COLO829 (cell line): ENCODE measurements around the gene GNLY.

Experiments
- DNase-seq: peaks from one replicate; pipeline ENCODE4 v3.0.0; 2012; ENCODE audit warnings: low spot score

GNLY gene

DNA sequence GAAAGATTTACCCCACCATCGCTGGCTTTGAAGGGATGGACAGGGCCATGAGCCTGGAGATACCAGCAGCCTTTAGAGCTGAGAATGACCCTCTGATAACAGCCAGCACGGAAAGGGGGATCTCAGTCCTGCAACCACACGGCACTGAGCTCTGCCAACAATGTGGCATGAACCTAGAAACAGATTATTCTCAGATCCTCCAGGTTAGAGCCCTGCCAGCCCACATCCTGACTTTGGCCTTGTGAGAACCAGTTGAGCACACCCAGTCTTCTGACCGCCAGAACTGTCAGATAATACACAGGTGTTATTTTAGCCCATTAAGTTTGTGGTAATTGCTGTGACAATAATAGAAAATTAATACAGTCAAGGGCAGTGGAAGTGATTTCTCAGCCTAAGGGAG is 9.4 kb upstream of the GNLY start:
- no peak for DNase-seq

DNA sequence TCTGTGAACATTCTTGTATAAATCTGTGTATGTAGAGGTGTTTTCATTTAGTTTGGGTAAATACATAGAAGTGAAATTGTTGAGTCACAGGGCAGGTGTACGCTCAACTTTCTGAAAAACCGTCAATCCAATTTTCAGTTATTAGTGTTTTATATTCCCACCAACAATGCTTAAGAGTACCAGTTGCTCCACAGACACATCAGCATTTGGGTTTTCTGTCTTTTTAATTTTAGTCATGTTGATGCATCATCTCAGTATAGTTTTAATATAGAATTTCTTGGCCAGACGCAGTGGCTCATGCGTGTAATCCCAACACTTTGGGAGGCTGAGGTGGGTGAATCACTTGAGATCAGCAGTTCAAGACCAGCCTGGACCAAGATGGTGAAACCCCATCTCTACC is 3.2 kb upstream of the GNLY start:
- no peak for DNase-seq

DNA sequence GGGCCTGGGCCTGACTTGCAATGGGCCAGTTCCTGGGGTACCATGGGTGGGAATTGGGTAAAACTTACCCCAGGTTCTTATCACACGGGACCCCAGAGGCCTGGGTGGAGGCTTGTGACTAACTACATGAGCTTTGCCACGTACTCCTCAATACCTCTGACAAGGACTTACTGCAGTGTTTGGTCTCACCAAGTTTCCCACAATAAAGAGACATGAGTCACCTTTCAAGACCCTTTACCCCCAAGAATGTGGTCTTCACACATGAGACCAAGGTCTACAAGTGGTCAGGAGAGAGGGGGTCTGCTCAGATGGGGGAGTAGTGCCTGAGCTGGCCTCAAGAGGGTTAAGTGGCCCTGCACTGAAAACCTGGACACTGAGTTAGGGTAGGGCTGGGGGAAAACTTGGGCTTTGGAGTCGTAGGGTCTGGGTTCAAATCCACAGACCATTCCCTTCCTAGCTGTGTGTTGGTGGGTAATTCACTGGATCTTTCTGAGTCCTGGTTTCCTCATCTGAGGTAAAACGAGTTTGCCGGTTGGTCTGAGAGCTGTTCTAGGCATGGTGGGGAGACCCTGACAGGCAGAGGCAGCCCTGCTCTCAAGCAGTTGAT is 2.0 kb upstream of the GNLY start:
- DNase-seq: no peak

DNA sequence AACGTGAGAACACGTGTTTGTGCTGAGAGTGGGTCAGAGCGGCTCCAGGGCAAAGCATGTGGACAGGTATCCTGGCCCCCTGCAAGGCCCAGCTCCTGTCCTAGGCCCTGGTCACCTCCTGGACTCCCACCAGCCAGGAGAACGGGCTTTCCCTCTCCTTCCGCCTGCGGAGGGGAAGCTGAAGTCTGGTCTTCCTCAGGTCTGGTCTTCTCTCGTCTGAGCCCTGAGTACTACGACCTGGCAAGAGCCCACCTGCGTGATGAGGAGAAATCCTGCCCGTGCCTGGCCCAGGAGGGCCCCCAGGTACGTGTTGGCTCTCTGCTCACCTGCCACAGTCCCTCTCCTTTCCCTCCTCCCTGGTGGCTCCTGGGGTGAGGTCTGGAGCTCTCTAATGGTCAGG is 963 bp downstream of the GNLY start:
- DNase-seq: no peak

DNA sequence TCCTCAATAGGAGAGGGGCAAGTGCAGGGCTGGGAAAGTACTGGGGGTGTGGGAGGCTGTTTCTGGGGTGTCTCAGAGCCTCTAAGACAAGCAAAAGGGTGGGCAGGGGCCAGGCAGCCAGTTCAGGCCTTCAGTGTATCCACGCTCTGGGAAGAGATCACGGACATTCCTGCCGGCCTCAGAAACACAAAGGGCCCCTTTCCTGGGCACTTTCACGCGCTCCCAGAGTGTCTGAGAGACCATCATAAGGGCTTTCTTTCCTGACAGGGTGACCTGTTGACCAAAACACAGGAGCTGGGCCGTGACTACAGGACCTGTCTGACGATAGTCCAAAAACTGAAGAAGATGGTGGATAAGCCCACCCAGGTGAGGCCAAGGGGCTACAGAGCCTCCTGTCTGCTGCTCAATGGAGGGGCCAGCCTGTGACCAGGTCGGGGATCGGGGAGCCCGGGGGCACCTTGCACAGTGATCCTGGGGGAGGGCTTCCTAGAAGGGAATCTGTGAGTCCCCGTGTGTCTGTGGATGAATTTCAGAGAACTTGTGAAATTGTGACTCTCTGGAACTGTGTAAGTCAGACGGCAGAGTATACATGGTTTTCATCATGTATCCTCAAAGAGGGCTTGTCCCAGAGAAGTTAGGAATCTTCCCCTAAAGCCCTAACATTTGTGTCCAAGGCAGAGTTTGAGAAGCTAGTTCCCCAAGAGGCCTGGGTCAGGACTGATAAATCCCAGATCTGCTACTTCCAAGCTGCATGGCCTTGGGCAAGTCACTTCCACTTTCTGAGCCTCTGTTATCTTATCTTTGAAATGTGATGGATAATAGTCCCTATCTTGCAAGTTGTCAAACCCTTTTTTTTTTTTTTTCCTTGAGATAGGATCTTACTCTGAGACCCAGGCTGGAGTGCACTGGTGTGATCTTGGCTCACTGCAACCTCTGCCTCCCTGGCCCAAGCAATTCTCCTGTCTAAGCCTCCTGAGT is 1.8 kb downstream of the GNLY start:
- no peak for DNase-seq

DNA sequence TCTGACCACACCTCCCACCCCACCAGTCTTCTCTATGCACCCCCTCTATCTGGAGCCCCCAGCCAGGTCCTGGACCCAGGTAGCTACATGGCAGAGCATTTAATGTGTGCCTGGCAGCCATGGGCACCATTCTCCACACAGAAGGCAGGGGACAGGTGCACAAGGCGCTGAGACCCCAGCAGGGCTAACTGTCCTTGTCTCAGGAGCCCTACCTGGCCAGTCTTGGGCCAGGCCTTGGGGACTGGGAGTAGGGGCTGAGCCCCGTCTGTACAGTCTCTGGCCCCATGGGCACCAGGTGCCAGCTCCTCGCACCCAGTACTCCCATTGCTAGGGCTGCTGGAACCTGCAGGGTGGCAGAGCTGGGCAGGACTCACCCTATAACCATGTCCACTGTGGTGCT is 2.9 kb downstream of the GNLY start:
- DNase-seq: no peak

DNA sequence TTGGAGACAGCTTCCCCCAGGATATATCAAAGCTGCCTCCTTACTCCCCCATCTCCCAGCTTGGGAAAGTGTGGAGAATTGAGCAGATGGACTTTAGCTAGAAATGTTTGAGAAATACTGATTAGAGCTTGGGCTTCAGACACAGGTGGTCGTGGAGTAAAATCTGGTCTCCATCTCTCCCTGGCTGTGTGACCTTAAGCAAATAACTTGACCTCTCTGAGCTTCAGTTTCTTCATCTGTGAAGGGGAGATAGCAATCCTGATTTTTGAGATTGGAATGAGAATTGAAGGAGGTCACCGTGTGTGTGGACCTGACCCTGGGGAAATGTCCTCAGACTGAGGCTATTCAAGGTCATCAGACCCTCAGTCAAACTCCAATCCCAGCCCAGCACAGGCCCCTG is 3.6 kb downstream of the GNLY start:
- DNase-seq: no peak

DNA sequence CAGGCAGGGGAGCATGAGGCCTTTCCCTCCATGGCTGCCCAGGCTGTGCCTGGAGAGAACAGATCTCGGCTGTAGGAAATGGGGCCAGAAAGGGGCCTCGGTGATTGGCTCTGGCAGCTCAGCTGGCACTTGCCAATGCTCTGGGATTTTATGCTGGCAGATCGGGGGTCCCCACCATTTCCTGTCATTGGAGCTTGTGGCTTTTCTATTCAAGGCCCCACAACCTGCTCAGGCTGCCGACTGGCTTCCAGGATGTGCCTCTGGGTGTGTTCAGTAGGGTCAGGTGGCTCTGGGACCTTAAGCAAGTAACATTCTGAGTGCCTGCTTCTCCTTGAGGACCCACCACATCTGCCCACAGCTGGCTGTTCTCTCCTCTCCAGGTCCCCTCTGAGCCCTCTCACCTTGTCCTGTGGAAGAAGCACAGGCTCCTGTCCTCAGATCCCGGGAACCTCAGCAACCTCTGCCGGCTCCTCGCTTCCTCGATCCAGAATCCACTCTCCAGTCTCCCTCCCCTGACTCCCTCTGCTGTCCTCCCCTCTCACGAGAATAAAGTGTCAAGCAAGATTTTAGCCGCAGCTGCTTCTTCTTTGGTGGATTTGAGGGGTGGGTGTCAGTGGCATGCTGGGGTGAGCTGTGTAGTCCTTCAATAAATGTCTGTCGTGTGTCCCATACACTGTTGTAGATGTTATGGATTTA is 4.2 kb downstream of the GNLY start:
- DNase-seq: no peak

DNA sequence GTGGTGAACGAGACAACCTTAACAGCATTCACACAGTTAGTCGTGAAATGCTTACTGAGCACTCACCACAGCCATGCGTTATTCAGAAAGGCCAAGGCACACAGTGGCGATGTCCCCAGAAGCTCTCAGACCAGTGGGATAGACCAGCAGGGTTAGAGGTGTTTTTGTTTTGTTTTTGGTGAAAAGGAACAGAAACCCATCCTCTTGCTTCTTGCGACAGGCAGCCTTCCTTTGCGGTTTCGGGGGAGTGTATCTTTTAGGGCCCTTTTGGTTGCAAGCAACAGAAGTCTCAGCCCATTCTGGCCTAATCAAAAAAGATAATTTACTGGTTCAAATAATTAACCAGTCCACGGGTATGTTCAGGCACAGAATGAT is 4.7 kb downstream of the GNLY start:
- no peak for DNase-seq

DNA sequence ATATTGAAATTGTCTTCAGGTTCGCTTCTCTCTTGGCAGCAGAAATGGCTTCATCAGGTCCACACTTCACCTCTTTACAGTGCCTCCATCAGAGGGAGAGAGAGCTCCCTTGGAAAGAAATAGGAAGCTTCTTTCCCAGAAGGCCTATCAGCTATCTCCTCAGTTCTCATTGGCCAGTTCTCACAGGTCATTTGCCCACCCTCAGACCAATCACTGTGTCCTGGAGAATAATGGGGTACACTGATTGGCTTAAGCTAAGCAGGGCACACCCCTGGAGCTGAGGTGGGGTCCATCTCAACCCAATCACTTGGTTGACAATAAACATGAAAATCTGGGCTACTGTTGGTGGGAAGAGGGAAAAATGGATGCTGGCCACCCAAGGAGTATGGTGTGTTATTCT is 5.2 kb downstream of the GNLY start:
- DNase-seq: no peak

DNA sequence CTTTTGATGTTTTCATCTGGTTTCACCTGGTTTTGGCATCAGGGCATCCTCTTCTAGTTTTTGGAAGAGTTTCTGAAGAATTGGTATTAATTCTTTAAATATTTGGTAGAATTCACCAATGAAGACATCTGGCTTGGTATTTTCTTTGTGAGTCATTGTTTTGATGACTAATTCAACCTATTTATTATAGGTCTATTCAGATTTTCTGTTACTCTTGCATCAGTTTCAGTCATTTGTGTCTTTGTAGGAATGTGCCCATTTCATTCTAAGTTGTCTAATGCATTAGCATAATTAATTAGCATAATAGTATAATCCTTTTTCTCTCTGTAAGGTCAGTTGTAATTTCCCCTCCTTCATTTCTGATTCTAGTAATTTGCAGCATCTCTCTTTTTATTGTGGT is 8.0 kb downstream of the GNLY start:
- DNase-seq: no peak

DNA sequence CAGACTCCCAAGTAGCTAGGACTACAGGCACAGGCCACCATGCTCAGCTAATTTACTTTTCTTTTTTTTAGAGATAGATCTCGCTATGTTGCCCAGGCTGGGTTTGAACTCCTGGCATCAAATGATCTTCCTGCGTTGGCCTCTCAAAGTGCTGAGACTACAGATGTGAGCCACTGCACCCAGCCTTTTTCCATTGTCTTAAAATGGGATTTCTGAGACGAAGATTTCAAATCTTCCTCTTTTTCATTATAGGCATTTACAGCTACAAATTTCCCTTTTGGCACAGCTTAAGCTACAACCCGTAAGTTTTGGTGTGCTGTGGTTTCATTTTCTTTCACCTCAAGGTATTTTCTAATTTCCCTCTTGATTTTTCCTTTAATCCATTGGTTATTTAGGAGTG is 8.6 kb downstream of the GNLY start:
- no peak for DNase-seq

DNA sequence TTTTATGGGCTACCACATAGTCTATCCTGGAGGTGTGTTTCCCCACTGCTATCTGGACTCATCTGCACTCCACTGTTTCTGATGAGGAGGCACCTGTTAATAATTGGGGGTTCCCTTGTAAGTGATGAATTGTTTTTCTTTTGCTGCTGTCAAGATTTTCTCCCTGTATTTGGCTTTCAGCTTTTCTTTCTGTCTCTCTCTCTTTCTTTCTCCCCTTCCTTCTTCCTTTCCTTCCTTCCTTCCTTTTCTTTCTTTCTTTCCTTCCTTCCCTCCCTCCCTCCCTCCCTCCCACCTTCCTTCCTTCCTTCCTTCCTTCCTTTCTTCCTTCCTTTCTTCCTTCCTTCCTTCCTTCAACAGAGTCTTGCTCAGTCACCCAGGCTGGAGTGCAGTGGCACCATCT is 9.2 kb downstream of the GNLY start:
- DNase-seq: no peak

DNA sequence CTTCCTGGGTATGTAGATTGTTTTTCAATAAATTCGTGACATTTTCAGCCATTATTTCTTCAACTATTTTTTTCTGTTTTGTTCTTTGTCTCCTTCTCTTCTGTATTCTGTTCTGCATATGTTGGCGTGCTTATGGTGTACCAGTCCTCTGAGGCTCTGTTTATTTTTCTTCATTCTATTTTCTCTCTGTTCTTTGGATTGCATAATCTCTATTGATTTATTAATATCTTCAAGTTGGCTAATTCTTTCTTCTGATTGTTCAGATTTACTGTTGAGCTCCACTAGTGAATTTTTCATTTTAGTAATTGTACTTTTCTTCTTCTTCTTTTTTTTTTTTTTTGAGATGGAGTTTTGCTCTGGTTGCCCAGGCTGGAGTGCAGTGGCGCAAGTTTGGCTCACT is 9.9 kb downstream of the GNLY start:
- DNase-seq: no peak

DNA sequence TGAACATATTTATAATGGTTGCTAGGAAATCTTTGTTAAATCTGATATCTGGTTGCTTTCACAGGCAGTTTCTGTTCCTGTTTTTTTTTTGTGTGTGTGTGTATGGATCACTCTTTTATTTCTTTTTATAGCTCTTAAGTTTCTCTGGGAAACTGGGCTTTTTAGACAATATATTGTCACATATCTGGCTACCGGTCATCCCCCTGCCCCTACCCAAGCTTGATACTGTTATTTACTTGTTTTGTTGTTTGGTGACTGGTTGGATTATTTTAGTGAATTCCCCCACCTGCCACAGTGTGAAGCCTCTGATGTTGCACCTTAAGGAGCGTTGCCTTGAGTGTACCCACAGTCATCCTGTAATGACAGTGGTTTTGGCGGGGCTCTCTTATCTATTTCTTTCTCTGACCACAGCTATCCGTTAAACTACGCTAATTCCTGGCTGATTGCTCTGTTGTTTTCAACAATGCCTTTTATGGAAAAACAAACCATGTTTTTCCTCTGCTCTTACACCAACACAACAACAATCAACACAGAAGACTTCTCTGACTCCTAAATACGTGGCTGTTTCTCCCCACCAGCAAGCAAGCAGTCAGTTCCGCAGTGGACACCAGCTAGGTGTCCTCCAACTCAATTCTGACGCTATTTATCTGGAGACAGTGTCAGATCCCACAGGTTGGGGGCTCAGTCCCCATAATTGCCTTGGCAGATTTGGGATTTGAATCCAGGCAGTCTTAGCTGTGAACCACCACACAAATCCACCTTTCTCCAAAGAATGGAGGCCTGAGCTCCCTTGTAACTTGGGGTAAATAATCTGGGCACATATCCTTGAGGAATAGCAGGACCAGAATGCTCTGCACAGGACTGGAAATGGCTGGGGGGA is 10.9 kb downstream of the GNLY start:
- DNase-seq: no peak

DNA sequence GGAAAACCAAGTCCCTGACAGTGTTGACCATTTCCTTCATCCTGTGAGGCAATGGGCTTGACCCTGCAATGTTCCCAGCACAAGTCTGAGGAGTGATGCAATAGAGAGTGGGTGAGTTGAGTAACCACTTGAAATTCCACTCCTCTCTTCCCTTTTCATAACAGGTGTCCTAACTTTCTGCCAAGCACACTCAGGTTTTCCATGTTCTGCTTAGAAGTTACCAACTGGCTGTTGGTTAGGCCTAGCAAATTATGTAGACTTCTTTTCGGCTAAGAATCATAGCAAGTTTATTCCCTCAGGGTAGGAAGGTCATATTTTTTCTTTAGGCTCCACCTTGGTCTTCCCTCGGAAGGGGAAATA is 11.5 kb downstream of the GNLY start:
- DNase-seq: no peak

DNA sequence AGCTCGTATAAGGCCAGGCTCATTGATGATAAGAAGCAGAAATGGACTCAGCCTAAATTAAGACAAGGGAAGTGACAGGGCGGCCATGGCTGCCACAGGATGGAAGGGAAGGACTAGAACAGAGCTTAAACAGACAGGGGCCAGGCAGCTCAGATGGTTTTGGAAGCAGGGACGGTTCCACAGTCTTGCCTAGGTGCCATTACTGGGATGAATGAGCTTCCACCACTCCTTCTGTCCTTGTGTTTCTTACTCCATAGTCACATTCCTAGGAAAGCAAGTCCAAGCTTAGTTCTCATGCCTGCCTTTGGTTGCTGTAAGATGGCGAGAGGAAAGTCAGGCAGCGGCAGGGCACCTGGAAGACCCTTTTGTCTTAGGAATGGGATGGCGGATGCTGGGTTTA is 11.9 kb downstream of the GNLY start:
- DNase-seq: no peak

DNA sequence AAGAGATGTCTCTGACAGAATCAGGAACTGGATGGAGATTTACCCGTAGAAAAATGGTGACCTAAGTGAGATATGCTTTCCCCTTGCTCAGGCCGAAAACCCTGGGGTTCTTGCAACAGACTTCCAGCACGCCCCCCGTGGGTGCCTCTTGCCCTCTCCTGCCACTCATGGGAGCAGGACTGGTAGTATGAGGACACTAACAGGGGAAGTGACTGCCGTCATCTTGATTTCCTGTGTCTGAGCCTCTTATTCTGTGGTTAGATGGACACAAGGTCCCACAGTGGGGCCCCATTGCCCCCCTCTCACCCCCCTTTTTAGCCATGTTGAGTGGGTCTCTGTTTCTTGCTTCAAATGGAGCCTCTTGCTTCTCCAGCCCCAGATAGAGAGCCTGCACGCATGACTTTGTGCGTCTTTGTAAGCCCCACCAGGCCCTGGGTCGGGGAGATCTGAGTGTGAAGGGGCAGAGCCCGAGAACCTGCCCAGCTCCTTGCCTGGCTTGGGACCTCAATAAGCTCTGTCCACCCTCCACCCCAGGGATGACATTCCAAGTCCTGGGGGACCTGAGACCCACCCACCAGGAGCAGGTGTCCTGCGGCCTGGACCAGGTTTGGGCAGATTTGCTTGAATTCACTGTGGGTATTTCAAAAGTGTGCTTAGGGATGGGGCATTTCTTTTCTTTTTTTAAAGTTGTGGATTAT is 12.6 kb downstream of the GNLY start:
- no peak for DNase-seq

DNA sequence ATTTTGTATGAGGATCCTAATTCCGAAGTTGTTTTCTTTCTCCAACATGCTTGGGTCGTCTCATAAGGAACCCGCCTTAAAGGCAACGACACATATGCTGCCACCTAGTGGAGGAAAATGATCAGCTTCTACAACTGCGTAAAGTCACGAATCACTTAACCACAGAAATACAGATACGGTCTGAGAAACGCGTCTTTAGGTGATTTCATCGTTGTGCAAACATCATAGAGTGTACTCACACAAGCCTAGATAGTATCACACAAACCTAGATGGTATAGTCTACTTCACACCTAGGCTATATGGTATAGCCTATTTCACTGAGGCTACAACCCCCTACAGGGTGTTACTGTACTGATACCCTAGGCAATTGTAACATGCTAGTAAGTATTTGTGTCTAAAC is 13.1 kb downstream of the GNLY start:
- peak; percentile 82 for DNase-seq

DNA sequence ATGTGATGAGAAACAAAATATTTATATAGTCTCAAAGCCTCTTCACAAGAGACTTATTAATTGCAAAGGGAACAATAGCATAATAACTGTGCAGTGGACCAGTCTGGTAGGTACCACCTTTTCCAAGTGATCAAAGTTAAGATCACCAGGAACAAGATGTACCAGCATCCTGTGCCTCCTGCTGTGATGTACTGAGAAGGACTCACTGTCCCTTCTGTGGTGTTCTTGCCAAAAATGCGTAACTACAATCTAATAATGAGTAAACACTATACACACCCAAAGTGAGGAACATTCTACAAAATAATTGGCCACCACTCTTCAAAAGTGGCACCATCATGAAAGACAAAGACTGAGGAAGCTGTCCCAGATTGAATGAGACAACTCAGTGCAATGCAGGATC is 14.5 kb downstream of the GNLY start:
- no peak for DNase-seq

DNA sequence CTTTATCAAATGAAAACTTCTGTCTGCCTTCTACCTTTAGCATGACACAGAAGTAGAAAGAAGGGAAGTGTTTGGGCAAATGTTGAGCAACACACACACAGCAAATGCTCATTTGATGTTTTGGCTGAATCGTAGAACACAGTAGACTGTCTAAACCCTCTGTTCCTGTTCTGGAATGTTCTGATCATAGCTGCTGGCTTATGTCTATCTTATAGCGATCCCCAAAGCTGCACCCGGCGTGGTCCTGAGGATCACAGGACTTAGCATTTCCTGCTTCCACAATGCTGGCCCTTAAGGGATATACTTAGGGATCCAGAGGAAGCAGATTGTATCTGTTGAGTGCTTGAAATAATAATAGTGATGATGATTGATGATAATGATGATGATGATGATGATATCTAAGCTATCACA is 15.2 kb downstream of the GNLY start:
- no peak for DNase-seq
